ENCODE measurements around the gene COL5A1. TPM values are rescaled to one million over a fixed set of nuclear protein-coding genes. Genes with fewer than 3 reads are reported as not detected.
A peak's percentile ranks its signal among the peaks of the same experiment; 100 is the strongest.

COL5A1 gene
- polyA plus RNA-seq, 3 donors: 81.2 to 128 (median 113) TPM

DNA sequence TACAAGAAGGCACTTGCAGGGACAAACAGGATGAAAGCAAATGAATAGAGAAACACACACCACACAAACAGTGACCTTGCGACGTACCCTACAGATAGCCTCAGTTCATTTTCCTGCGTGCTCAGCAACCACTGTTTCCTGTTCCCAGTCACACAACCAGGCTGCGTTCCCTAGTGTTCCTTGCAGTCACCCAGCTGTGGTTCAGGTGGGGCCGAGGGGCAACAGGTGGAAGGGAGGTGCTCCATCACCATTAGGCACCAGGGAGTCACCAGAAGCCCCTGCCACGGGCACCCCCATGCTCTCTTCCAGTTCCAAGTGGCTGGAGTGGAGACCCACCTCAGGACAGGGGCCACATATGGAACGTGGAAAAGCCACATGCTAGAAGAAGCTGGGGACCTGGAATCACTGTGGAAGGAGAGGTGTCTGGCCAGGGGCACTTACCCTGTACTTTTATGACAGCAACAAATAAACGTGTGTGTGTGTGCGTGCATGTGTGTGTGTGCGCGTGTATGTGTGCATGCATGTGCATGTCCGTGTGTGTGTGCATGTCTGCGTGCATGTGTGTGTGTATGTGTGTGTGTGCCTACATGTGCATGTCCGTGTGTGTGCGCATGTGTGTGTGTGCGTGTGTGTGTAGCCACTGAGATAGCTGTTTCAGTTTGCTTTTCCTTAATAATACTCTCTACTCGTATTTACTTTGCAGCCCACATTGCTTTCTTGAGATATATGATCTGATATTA, 220.2 kb downstream of the COL5A1 start:
- DNase-seq (ENCODE audit: extremely low read depth in 1 of 11, low read depth in 9 of 11, low spot score in 4 of 11): no peak

DNA sequence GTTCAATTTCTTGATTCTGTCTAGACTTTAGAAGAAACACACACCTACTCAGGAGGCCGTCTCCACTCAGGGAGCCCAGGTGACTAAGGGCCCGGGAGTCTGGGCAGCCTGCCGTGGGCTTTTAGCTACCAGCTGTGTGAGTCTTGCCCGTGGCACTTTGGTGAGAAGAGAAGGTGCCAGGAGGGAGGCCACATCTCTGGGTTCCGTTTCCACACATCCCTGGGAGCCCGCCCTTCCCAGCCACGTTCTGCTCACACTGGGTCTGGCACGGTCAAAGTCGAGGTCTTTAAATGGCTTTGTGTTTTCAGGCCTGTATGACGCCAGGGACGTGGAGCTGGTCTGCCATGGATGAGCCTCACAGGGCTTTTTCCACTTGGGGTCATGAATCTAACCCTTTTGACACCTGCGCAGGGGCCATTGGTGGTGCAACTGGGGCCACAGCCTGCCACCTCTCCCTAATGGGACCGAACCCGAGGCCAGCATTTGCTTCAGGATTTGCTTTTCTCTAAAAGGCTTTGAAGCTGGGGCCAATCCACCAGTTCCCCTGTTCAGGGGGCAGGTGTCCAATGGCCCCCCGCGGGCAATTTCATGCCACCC, 221.8 kb downstream of the COL5A1 start:
- DNase-seq (ENCODE audit: extremely low read depth in 1 of 11, low read depth in 9 of 11, low spot score in 4 of 11): no peak

DNA sequence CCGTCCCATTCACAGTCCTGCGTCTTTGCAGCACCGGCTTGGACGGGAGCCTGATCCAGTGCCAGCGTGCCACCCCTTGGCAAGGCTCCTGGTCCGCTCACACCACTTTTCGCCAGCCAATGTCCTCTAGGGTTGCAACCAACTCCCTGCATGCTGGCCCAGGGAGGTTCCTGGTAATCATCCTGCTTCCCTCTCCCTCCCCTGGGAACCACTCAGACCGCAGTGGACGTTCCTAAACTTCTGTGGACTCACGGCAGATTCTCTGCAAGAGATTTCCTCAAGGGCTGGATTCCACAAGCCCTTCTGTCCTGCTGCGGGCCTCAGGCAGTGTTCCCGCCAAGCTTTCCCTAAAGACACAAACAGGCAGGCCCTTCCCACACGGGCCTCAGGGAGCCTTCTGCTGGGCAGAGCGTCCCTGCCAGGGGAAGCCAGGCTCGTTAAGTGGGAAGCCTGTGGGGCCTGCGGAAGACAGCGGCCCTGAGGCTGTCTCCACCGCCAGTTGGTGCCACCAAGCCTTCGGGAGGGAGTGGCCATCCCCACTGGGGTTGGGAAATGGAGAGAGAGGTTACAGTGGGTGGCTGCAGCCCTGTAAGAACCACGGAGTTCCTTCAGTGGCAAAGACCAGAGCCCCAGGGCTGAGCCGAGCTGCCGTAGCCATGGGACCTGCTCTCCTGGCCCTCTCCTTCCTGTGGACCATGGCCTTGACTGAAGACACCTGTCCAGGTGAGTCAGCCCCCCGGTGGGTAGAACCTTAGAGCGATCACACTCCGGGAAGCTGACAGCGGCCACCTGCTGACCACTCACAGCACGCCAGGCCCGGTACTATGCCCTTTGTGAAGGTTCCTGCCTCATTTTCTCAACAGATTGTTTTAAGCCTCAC, 222.6 kb downstream of the COL5A1 start:
- DNase-seq (ENCODE audit: extremely low read depth in 1 of 11, low read depth in 9 of 11, low spot score in 4 of 11): no peak

DNA sequence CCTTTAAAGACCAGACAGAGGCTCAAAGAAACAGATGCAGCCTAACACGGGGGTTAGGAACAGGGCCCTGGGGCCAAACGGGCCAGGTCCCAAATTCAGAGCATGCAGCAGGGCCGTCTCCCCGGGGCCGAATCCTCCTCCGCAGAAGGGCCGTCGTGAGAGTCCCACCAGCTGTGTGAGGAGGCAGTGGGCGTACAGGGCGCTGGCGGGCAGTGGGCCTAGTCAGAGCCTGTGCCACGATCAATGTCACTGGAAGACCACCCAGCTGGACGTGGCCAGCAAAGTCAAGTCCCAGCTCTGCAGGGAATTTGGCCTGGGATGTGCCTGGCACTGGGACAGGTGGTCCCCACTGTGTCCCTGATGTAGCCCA, 223.2 kb downstream of the COL5A1 start:
- DNase-seq (ENCODE audit: extremely low read depth in 1 of 11, low read depth in 9 of 11, low spot score in 4 of 11): no peak

DNA sequence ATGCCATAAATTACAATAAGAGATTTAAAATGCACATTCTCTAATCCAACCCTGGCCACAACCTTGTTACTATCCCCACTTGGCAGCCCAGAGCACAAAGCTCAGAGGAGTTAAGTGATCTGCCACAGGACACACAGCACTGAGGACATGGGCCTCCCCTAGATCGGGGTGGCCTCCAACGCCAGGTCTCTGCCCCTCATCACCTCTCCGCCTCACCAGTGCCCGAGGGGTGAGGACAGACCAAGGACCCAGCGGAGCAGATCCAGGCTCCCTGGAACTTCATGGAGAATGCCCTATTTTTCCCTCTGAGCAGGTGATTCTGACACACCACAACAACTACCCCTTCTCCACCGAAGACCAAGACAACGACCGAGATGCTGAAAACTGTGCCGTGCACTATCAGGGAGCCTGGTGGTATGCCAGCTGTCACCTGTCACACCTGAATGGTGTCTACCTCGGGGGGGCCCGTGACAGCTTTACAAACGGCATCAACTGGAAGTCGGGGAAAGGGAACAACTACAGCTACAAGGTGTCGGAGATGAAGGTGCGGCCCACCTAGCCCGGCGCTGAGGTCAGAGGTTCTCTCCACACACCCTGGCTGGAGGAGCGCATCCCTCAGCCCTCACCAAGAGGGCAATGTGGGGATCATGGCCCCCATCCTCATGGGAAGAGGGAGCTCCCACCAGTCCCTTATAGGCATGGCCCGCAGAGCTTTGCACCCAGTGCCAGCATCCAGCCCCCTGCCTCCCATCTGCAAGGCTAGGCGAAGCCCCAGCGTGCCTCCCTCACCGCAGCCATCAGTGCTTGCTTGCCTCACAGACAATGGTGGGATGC, 226.5 kb downstream of the COL5A1 start:
- DNase-seq (ENCODE audit: extremely low read depth in 1 of 11, low read depth in 9 of 11, low spot score in 4 of 11): no peak

DNA sequence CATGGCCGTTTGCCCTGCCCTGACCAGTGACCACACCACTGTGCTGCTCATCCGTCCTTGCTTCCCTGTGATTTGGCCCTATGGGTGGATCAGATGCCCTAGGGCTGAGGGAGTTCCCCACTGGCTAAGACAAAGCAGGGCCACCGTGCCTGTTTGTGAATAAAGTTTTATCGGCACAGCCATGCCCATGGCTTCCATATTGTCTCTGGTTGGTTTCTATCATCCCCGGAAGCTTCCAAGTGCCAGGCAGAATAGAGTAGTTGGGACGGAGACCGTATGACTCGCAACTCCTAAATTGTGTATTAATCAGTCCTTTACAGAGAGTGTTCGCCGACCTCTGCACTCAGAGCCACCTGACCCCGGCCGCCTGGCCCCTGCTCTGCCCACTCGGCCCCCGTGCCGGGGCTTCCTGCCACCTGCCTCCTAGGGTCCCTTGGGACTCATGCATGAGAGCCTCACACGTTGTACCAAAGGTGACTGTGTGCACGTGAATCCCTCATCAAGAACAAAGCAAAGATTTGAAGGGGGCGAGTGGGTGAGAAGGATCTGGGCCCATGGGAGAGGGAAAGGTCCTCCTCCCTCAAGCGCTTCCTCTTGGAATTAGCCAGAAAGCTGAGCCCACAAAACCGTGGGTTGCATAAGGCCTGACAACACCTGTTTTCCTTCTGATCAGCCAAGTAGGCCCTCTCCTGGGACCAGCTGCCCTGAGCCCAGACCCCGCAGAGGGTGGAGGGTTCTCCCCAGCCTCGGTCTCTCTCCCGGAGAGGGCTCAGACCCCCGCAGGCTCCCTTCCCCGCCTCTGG, 227.3 kb downstream of the COL5A1 start:
- no peak for DNase-seq (ENCODE audit: extremely low read depth in 1 of 11, low read depth in 9 of 11, low spot score in 4 of 11)

DNA sequence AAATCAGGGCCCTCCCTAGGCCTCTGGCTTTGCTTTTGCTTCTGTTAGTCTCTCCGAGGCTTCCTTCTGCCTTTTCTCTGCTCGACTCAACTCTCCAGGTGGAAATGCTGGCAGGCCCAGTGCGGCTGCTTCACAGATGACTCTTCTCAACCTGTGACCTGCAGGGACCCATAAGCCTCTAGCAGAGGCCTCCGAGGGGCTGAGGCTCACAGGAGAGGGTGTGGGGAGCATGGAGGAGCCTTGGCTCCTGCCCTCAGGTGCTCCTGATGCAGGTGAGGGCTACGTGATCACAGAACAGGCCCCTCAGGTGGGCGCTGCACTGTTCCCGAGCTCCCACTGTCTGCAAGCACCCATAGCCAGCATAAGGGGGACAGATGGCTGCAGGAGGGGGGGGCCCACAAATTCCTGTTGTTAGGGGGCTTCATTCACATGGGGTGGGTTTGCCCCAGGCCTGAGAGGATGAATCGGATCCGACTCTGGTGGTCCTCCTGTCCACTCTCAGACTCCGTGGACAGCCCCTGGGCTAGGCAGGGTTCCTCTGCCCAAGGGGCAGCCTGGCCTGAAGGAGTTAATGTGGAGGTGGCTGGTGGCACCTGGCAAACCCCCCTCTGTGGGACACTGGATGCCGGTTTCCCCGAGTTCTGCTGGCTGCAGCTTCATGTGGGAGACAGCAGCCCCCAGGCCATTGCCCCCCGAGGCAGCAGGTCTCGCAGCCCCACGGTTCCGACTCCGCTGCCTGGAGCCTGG, 228.1 kb downstream of the COL5A1 start:
- DNase-seq (ENCODE audit: extremely low read depth in 1 of 11, low read depth in 9 of 11, low spot score in 4 of 11): no peak

DNA sequence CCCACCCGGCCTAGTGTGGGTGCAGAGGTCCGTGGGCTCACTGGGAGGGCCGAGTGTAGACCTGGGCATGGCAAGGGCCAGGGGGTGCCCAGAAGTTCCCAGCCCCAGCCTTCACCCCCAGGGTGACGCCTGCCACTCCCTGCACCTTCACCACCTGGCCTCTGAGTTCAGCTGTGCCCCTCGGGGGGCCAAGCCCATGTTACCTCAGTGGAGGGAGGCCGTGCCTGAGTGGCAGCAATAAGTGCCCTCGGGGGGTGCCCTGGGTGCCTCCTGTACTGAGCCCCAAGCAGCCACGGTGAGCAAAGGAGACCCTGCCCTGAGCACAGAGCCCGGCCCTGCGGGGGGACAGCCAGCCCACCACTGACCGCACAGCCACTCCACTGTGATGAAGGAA, 228.7 kb downstream of the COL5A1 start:
- DNase-seq (ENCODE audit: extremely low read depth in 1 of 11, low read depth in 9 of 11, low spot score in 4 of 11): no peak

DNA sequence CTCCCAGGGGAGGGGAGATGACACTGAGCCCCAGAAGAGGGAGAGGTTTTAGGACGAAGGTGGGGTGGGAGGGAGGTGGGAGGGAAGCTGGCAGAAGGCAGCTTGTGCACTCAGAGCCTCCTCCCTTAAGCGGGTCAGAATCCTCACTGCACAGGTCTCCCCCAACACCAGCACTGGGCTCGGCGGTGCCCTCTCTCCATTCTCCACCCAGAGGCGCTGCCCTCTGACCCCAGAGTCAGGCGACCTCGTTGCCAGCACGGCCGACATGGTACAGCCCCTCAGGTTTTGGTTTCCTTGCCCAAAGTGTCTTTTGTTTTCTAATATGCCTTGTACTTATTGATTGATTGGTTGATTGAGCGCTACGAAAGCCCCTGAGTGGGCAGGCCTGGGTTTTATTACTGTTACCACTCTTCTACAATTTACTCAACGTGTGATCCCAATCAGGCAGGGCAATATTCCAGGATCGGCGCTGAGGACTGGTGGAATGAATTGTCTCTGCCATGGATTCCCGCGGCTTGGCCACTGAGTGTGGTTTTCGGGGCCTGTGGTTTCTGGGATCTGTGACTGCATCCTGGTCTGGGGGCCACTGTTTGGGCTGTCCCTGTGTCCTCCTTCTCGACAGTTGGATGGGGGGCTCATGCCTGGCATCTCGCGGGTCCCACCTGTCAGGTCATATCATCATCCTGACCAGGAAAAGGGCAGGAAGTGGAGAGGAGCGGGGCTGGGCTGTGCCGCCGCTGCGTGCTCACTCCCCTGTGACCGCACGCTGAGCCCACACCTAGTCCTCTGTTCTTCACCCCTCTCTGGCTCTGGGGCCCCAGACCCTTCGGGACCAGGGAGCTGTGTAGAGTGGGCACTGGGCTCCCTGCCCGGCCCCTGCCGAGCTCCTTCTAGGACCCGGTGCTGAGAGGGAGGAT, 229.4 kb downstream of the COL5A1 start:
- no peak for DNase-seq (ENCODE audit: extremely low read depth in 1 of 11, low read depth in 9 of 11, low spot score in 4 of 11)

DNA sequence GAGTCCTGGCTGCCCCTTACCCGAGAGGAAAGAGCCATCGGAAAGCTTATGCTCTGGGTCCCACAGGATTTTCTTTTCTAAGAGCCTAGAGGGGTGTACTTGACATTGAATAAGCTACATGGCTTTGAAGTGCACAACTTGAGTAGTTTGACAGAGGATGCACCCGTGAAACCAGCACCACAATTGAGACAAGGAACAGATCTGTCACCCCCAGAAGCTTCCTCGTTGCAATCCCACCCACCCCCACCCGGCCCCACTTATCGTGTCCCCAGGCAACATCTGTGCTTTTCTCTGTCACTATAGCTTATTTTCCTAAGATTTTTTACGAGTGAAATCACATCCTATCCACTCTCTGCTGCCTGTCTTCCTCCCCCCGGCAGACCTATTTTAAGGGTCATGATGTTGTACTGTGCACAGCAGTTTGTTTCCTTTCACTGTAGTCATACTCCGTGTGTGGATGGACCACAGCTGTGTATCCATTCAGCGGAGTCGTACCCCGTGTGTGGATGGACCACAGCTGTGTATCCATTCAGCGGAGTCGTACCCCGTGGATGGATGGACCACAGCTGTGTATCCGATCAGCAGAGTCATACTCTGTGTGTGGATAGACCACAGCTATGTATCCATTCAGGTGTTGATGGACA, 230.2 kb downstream of the COL5A1 start:
- peak; percentile 25 to 80 (median 57) for DNase-seq (ENCODE audit: extremely low read depth in 1 of 11, low read depth in 9 of 11, low spot score in 4 of 11)

DNA sequence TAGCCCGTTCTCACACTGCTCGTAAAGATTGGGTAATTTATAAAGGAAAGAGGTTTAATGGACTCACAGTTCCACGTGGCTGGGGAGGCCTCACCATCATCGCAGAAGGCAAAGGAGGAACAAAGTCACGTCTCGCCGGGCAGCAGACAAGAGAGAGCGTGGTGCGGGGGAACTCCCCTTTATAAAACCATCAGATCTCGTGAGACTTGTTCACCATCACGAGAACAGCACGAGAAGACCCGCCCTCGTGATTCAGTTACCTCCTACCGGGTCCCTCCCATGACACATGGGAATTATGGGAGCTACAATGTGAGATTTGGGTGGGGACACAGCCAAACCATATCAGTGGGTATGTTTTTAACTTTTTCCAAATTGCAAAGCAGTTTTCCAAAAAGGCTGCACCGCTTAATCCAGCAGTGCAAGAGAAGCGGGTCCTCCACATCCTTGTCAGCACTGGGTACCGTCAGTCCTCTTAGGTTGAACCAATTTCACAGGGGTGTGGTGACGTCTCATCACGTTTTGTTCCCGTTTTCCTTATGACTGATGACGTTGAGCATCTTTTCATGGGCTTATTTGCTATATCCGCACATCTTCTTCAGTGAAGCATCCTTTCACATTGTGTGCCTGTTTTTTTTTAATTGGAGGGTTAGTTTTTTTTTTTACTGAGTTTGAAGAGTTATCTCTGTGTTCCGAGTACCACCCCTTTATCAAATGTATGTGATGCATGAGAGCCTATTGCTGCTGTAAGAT, 231.1 kb downstream of the COL5A1 start:
- no peak for DNase-seq (ENCODE audit: extremely low read depth in 1 of 11, low read depth in 9 of 11, low spot score in 4 of 11)

DNA sequence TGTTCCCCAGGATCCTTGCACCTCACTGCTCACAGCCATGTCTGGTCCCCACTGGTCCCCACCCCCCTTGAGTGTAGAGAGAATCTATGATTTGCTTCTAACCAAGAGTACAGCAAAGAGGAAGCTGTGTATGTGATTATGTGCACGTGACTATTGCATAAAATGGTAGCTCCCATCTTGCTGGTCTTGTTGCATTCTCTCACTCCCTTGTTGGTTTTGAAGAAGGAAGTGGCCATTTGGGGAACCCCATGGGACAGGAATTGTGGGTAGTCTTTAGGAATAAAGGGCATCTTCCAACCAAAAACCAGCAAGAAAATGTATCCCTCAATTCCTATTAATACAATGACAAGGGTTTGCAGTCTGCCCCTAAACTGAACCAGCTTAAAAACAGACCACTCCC, 233.8 kb downstream of the COL5A1 start:
- DNase-seq (ENCODE audit: extremely low read depth in 1 of 11, low read depth in 9 of 11, low spot score in 4 of 11): no peak

DNA sequence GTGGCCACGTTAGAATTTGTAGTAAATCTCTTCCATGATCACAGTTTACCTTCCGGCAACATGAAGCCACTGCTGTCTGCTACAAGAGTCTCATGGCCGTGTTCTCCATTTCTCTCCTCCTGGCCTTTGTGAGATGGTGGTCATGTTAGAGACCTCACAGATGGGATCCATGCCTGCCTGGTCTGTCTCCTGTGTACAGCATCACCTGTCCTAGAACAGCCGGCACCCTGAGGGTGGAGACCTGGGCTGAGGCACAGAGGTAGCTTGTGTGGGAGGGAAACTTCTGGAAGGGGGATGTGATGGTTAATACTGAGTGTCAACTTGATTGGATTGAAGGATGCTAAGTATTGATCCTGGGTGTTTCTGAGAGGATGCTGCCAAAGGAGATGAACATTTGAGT, 235.9 kb downstream of the COL5A1 start:
- DNase-seq (ENCODE audit: extremely low read depth in 1 of 11, low read depth in 9 of 11, low spot score in 4 of 11): no peak

DNA sequence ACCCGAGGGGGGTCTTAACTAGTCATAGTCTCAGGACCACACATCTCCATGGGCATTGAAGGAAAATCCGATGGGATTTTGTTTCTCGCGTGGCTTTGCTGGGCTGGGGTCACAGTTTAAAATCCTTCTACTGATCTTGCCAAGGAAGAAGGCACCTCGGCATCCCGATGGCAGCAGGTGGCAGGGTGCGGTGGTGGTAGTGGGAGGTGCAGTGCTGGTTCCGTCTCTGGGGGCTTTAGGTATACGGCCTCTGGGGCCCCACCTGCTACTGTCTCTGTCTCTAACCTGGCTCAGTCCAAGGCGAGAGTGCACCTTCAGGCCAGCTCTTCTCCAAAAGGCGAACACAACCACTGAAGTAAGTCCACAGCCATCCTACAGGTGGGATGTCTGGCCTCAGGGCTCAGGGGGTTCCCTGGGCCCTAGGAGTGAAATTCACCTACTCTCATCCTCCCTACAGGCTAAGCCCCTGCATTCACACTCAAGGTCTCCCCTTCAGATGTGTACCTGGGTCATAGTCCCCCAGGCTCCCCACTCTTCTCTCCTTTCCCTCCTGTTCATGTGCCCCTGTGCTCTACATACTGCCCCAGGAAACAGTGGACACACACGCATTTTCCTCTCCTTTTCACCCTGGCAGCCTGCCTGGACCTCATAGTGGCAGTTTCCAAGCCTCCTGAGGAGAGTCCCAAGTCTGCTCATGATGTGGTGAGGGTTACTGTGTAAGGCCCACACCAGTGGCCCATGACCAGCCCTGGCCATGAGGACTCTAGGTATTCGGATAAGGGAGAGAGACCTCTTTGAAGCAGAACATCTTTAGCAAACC, 238.3 kb downstream of the COL5A1 start:
- no peak for DNase-seq (ENCODE audit: extremely low read depth in 1 of 11, low read depth in 9 of 11, low spot score in 4 of 11)
